ENCODE measurements around the gene EML4. TPM values are rescaled to one million over a fixed set of nuclear protein-coding genes. Genes with fewer than 3 reads are reported as not detected.

Gene EML4
- total and polyA plus RNA-seq, 10 of the 15 experiments (the other 5 are each of a cell fraction or from before 2014, with no cell fraction given): 23.1 to 91.3 (median 77.4) TPM

DNA sequence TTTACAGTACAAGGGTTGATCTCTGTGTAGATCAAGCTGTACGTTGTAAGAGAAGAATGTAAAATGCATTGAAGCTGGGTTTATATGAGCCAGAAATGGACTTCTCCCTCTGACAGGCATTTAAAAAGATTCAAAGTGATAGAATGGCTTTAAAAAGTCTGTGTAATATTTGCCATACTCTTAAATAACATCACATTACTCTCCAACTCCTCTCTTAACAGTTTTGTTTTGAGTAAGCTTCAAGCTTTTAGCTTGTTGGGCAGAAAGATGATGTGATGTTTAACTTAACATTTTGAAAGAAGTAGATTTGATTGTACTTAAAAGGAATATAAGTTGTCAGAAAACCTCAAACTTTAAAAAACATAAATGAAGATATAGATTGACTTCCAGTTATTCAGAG lies 119.7 kb downstream of the EML4 start:
- Histone ChIP-seq H3K4me2 (ENCODE audit: control insufficient read depth, insufficient read depth) (no peak overlapping the region), H3K4me3 (no peak overlapping the region), H2AFZ (ENCODE audit: control insufficient read depth, low read depth, low read length) (no peak overlapping the region), H3K27ac (ENCODE audit: control insufficient read depth, insufficient read depth) (no peak overlapping the region), H3K9me3 (replicated peaks; ENCODE audit: control insufficient read depth, insufficient read depth, low read length) (no peaks in the 10 kb centered on the region), H3K9ac (ENCODE audit: control insufficient read depth, insufficient read depth, low read length) (no peak overlapping the region), H3K4me1 (ENCODE audit: control insufficient read depth, insufficient read depth, low read length) (no peaks in the 10 kb centered on the region), H3K79me2 (ENCODE audit: control insufficient read depth, insufficient read depth, low read length) (no peaks in the 10 kb centered on the region), H4K20me1 (ENCODE audit: control insufficient read depth, insufficient read depth) (no peaks in the 10 kb centered on the region), H3K27me3 (replicated peaks in 1 of 2; ENCODE audit: control insufficient read depth in 2 of 2, insufficient read depth in 2 of 2, low read length in 1 of 2) (no peaks in the 10 kb centered on the region), H3K36me3 (ENCODE audit: control insufficient read depth in 2 of 2, insufficient read depth in 2 of 2, low read length in 1 of 2) (peaks cover 5 to 22% of the 10 kb centered on the region in 2 experiments; a peak in 3 of 4 replicates)
- BruUV-seq (replicated peaks): no TSS peak
- SMC1A ChIA-PET (ENCODE audit: uncharacterized antibody, unreplicated experiment): no interaction called here
- in situ Hi-C loops (cut with MboI) (no loop called here), intact Hi-C loops (cut with micrococcal nuclease; ENCODE audit: unreplicated experiment) (no loop called here)
- RAD21 ChIA-PET (ENCODE audit: unreplicated experiment): interaction anchor here (1.2 kb wide), 1 partner anchor 419 kb away, joined by 3 read pairs; no protein-coding TSS in a partner anchor
- DNase-seq (ENCODE audit: low read depth, low spot score) (no peak), FAIRE-seq (no peak), ATAC-seq (no peak)
- 100% methylated on average over 1 of the region's 1 CpG for WGBS (ENCODE audit: insufficient coverage, insufficient replicate concordance, low lambda C conversion rate, missing lambda C conversion rate)
- TF ChIP-seq EED (IDR thresholded peaks at IDR 0.05; ENCODE audit: low read depth): no peak
- CTCF ChIA-PET: interaction anchor here (1.3 kb wide), 1 partner anchor 201 kb away, joined by 3 read pairs; no protein-coding TSS in a partner anchor
- POLR2A ChIA-PET: interaction anchor here (1.2 kb wide), 1 partner anchor 163 kb away, joined by 5 read pairs; no protein-coding TSS in a partner anchor

DNA sequence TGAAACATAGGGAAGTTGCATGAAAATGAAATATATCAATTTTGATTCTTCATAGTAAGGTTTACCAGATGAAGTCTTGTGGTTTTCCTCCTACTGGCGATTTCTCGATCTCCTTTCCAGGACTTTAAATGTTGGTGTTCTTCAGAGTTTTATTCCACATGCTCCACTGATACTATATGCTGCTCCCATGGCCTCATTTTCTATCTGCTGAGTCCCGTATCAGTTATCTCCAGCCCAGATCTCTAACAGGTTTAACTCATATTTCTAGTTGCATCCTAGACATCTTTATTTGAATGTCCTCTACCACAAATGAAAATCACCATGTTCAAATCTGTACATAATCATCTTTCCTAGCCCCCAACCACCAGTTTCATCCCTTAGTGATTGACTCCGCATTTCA lies 120.1 kb downstream of the EML4 start:
- Histone ChIP-seq H3K79me2 (ENCODE audit: control insufficient read depth, insufficient read depth, low read length) (no peaks in the 10 kb centered on the region), H3K27ac (ENCODE audit: control insufficient read depth, insufficient read depth) (no peak overlapping the region), H3K4me1 (ENCODE audit: control insufficient read depth, insufficient read depth, low read length) (no peaks in the 10 kb centered on the region), H3K27me3 (replicated peaks in 1 of 2; ENCODE audit: control insufficient read depth in 2 of 2, insufficient read depth in 2 of 2, low read length in 1 of 2) (no peaks in the 10 kb centered on the region), H4K20me1 (ENCODE audit: control insufficient read depth, insufficient read depth) (no peaks in the 10 kb centered on the region), H3K9ac (ENCODE audit: control insufficient read depth, insufficient read depth, low read length) (no peak overlapping the region), H3K4me3 (no peak overlapping the region), H3K4me2 (ENCODE audit: control insufficient read depth, insufficient read depth) (no peak overlapping the region), H2AFZ (ENCODE audit: control insufficient read depth, low read depth, low read length) (no peak overlapping the region), H3K36me3 (ENCODE audit: control insufficient read depth in 2 of 2, insufficient read depth in 2 of 2, low read length in 1 of 2) (peaks cover 5 to 22% of the 10 kb centered on the region in 2 experiments; a peak in 3 of 4 replicates), H3K9me3 (replicated peaks; ENCODE audit: control insufficient read depth, insufficient read depth, low read length) (no peaks in the 10 kb centered on the region)
- FAIRE-seq: no peak
- RAD21 ChIA-PET (ENCODE audit: unreplicated experiment): interaction anchor here (1.2 kb wide), 1 partner anchor 420 kb away, joined by 3 read pairs; no protein-coding TSS in a partner anchor
- POLR2A ChIA-PET: interaction anchor here (1.2 kb wide), 1 partner anchor 164 kb away, joined by 5 read pairs; no protein-coding TSS in a partner anchor
- intact Hi-C loops (cut with micrococcal nuclease; ENCODE audit: unreplicated experiment): no loop called here
- CTCF ChIA-PET: interaction anchor here (1.3 kb wide), 1 partner anchor 202 kb away, joined by 3 read pairs; no protein-coding TSS in a partner anchor
- BruUV-seq (replicated peaks): no TSS peak
- 99% methylated on average over 4 of the region's 4 CpGs for WGBS (ENCODE audit: insufficient coverage, insufficient replicate concordance, low lambda C conversion rate, missing lambda C conversion rate)
- DNase-seq (ENCODE audit: low read depth, low spot score): no peak
- in situ Hi-C loops (cut with MboI): no loop called here
- SMC1A ChIA-PET (ENCODE audit: uncharacterized antibody, unreplicated experiment): interaction anchor here (1.0 to 1.6 kb wide), 2 partner anchors 9 to 33 kb away, joined by 3 read pairs; no protein-coding TSS in a partner anchor
- ATAC-seq: no peak
- TF ChIP-seq CBX5 (IDR thresholded peaks at IDR 0.05; ENCODE audit: low read depth) (no peak), ZNF622 (IDR thresholded peaks at IDR 0.05) (no peak), BRCA1 (IDR thresholded peaks at IDR 0.05; ENCODE audit: low read depth, low read length) (no peak), TBL1XR1 (IDR thresholded peaks at IDR 0.05; ENCODE audit: low read depth, low read length) (no peak), CEBPB (IDR thresholded peaks at IDR 0.05; ENCODE audit: borderline replicate concordance in 1 of 2, low read depth in 2 of 2, low read length in 2 of 2) (no peak), PML (IDR thresholded peaks at IDR 0.05; ENCODE audit: low read length) (no peak), NR2C1 (IDR thresholded peaks at IDR 0.05) (no peak), NFYB (IDR thresholded peaks at IDR 0.05; ENCODE audit: insufficient read depth, low read depth, low read length) (no peak), RBBP5 (conservative IDR thresholded peaks at IDR 0.05) (no peak), MYC (IDR thresholded peaks at IDR 0.05; ENCODE audit: insufficient read depth, insufficient read length, insufficient replicate concordance, low read length, severe bottlenecking) (no peak)
- TF ChIP-seq, protein P1, sequence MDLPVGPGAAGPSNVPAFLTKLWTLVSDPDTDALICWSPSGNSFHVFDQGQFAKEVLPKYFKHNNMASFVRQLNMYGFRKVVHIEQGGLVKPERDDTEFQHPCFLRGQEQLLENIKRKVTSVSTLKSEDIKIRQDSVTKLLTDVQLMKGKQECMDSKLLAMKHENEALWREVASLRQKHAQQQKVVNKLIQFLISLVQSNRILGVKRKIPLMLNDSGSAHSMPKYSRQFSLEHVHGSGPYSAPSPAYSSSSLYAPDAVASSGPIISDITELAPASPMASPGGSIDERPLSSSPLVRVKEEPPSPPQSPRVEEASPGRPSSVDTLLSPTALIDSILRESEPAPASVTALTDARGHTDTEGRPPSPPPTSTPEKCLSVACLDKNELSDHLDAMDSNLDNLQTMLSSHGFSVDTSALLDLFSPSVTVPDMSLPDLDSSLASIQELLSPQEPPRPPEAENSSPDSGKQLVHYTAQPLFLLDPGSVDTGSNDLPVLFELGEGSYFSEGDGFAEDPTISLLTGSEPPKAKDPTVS (IDR thresholded peaks at IDR 0.05; ENCODE audit: low read depth, low read length): no peak
- TF ChIP-seq, protein P2, sequence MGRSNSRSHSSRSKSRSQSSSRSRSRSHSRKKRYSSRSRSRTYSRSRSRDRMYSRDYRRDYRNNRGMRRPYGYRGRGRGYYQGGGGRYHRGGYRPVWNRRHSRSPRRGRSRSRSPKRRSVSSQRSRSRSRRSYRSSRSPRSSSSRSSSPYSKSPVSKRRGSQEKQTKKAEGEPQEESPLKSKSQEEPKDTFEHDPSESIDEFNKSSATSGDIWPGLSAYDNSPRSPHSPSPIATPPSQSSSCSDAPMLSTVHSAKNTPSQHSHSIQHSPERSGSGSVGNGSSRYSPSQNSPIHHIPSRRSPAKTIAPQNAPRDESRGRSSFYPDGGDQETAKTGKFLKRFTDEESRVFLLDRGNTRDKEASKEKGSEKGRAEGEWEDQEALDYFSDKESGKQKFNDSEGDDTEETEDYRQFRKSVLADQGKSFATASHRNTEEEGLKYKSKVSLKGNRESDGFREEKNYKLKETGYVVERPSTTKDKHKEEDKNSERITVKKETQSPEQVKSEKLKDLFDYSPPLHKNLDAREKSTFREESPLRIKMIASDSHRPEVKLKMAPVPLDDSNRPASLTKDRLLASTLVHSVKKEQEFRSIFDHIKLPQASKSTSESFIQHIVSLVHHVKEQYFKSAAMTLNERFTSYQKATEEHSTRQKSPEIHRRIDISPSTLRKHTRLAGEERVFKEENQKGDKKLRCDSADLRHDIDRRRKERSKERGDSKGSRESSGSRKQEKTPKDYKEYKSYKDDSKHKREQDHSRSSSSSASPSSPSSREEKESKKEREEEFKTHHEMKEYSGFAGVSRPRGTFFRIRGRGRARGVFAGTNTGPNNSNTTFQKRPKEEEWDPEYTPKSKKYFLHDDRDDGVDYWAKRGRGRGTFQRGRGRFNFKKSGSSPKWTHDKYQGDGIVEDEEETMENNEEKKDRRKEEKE (IDR thresholded peaks at IDR 0.05): no peak
